GM10248 (cell line): ENCODE measurements around the gene UBE2R2.
"Not testable (repeated sequence)": the region's sequence is repeated elsewhere in the genome, so short reads cannot be mapped to it uniquely, and the experiment has no call there.

Experiments used
- CTCF ChIA-PET: fragments of 300-600 bp; sonication (Branson Sonifier 250); formaldehyde crosslinking; extraction: SDS; loops from one replicate; lab custom pipeline; 2021; ENCODE audit warnings: antibody characterized with exemption; lab: Yijun Ruan, JAX
- POLR2A ChIA-PET: fragments of 350-650 bp; sonication (Branson Sonifier 250); formaldehyde crosslinking; extraction: SDS; loops from one replicate; lab custom pipeline; 2020; ENCODE audit warnings: antibody characterized with exemption; lab: Yijun Ruan, JAX
- DNase-seq: peaks from one replicate; pipeline ENCODE4 v3.0.0; 2012; ENCODE audit errors: extremely low spot score
- CTCF ChIP-seq: IDR thresholded peaks from 2 replicates; pipeline ENCODE4 v1.5.1; 2012; ENCODE audit warnings: mild to moderate bottlenecking, low read depth; ENCODE audit errors: extremely low read depth, missing control alignments, control extremely low read depth

The UBE2R2 gene

GRCh38 chr9:33799928-33800704, 16.8 kb upstream of the UBE2R2 start:
- no peak for DNase-seq
- POLR2A ChIA-PET = no interaction called here
- TF ChIP-seq CTCF = no peak
- CTCF ChIA-PET = interaction anchor here (0.9 to 2.7 kb wide), 2 partner anchors 13 to 79 kb away, joined by 3 to 10 read pairs; no protein-coding TSS in a partner anchor

GRCh38 chr9:33800886-33801285, 16.1 kb upstream of the UBE2R2 start:
- no peak for TF ChIP-seq CTCF
- POLR2A ChIA-PET = no interaction called here
- no peak for DNase-seq
- CTCF ChIA-PET = interaction anchor here (0.9 to 2.1 kb wide), 2 partner anchors 13 to 80 kb away, joined by 3 to 8 read pairs; no protein-coding TSS in a partner anchor

GRCh38 chr9:33801943-33802500, 14.9 kb upstream of the UBE2R2 start:
- POLR2A ChIA-PET, DNase-seq: not testable (repeated sequence)
- CTCF ChIA-PET = interaction anchor here (2.1 kb wide), 1 partner anchor 11 kb away, joined by 8 read pairs; no protein-coding TSS in a partner anchor

- CTCF ChIA-PET = interaction anchor here (1.3 to 2.3 kb wide), 2 partner anchors 9 to 25 kb away, joined by 5 to 6 read pairs; no protein-coding TSS in a partner anchor
Observed at GRCh38 chr9:33804196-33804595, 12.8 kb upstream of the UBE2R2 start.

GRCh38 chr9:33807156-33807555, 9.8 kb upstream of the UBE2R2 start:
- DNase-seq, POLR2A ChIA-PET: not testable (repeated sequence)
- CTCF ChIA-PET = interaction anchor here (1.1 to 2.2 kb wide), 3 partner anchors 9 to 45 kb away, joined by 4 to 7 read pairs (median 5); no protein-coding TSS in a partner anchor

More at GRCh38 chr9:33804196-33804595, 12.8 kb upstream of the UBE2R2 start:
- POLR2A ChIA-PET, DNase-seq: not testable (repeated sequence)

GRCh38 chr9:33808979-33809322, 8.0 kb upstream of the UBE2R2 start:
- DNase-seq, POLR2A ChIA-PET: not testable (repeated sequence)
- CTCF ChIA-PET = interaction anchor here (1.3 to 2.2 kb wide), 2 partner anchors 15 to 30 kb away, joined by 3 to 5 read pairs; no protein-coding TSS in a partner anchor

- CTCF ChIA-PET = interaction anchor here (1.3 kb wide), 1 partner anchor 15 kb away, joined by 3 read pairs; no protein-coding TSS in a partner anchor
- no peak for TF ChIP-seq CTCF
- POLR2A ChIA-PET = no interaction called here
- DNase-seq = no peak
Observed at GRCh38 chr9:33809506-33809905, 7.5 kb upstream of the UBE2R2 start.

GRCh38 chr9:33813712-33814641, 3.0 kb upstream of the UBE2R2 start:
- peak; percentile 37 for TF ChIP-seq CTCF
- ChIA-PET CTCF (interaction anchor here (0.7 to 5.9 kb wide), 40 partner anchors 9 to 693 kb away, joined by 3 to 59 read pairs (median 4); partner anchors contain the start of genes UBAP1 and UBAP2), POLR2A (no interaction called here)
- DNase-seq = peak; percentile 44
